ENCODE results near the gene RFX8.

The RFX8 gene

DNA sequence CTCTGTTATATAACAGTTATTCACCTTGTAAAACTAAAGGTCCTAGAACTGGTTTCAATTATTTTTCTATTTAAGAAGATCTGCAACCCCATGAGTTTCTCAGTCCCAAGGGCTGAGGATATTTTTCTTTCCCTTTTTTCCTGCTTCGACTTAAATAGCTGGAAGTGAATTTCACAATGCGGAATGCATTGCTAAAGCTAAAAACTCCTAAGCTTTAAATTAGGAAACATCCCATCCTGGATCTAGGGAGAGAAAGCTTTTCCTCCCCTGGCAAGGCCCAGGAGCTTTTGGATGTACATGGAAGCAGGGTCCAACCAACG, 1.4 kb downstream of the RFX8 start:
- H3K9me3 ChIP-seq (ENCODE audit: insufficient read depth, low read length, severe bottlenecking), result no peaks in the 10 kb centered on the region
- no peaks in the 10 kb centered on the region for H3K36me3 ChIP-seq (ENCODE audit: insufficient read depth, low read length)
- peaks cover 48% of the 10 kb centered on the region for H3K4me1 ChIP-seq (ENCODE audit: insufficient read depth, low read length)
- no peak for DNase-seq
- no peak for TF ChIP-seq EZH2 (IDR thresholded peaks at IDR 0.05; ENCODE audit: borderline replicate concordance, low read depth, low read length, severe bottlenecking)
- TF ChIP-seq, protein P1, sequence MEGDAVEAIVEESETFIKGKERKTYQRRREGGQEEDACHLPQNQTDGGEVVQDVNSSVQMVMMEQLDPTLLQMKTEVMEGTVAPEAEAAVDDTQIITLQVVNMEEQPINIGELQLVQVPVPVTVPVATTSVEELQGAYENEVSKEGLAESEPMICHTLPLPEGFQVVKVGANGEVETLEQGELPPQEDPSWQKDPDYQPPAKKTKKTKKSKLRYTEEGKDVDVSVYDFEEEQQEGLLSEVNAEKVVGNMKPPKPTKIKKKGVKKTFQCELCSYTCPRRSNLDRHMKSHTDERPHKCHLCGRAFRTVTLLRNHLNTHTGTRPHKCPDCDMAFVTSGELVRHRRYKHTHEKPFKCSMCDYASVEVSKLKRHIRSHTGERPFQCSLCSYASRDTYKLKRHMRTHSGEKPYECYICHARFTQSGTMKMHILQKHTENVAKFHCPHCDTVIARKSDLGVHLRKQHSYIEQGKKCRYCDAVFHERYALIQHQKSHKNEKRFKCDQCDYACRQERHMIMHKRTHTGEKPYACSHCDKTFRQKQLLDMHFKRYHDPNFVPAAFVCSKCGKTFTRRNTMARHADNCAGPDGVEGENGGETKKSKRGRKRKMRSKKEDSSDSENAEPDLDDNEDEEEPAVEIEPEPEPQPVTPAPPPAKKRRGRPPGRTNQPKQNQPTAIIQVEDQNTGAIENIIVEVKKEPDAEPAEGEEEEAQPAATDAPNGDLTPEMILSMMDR (IDR thresholded peaks at IDR 0.05; ENCODE audit: borderline replicate concordance, extremely low read depth, low read length, poor library complexity, severe bottlenecking), result no peak
- ATAC-seq (ENCODE audit: insufficient read depth, low read depth), result no peak
- H4K20me1 ChIP-seq (ENCODE audit: insufficient read depth, low read length), result no peaks in the 10 kb centered on the region
- peaks cover 49% of the 10 kb centered on the region for H3K79me2 ChIP-seq (ENCODE audit: insufficient read depth, low read length)
- peak overlapping the region; percentile 93 for H3K9ac ChIP-seq (ENCODE audit: low read depth, low read length)
- peak overlapping the region; percentile 72 for H2AFZ ChIP-seq (ENCODE audit: low read depth, low read length)
- peak overlapping the region; percentile 87 for H3K27ac ChIP-seq (ENCODE audit: low read length)
- H3K4me3 ChIP-seq (ENCODE audit: low read depth in 1 of 2, low read length in 2 of 2), result peak overlapping the region; percentile 66 to 82; a peak in 3 of 4 replicates
- H3K27me3 ChIP-seq (ENCODE audit: insufficient read depth, low read length, poor library complexity), result no peaks in the 10 kb centered on the region
- peak overlapping the region; percentile 69 for H3K4me2 ChIP-seq (ENCODE audit: insufficient read depth, low read length)

DNA sequence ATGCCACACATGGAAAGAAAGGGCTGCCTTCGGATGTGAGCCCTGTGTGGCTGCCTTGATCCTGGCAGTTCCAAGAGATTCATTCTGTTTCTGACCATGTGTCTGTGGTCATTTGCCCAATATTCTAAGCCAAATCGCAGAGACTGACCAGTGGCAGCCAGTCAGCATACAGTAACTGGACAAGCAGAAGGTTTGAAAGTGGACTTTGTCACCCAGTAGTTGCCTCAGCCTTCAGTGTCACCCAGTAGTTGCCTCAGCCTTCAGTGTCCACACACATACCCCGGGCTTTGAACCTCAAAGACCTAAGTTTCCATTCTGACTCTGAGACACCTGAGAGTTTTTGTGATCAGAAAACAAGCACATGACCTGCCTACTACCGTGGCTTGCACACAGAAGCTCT, 5.0 kb downstream of the RFX8 start:
- no peaks in the 10 kb centered on the region; the same call in 1 of the 2 replicates for H4K20me1 ChIP-seq (ENCODE audit: insufficient read depth, low read length)
- peaks cover 52% of the 10 kb centered on the region for H3K79me2 ChIP-seq (ENCODE audit: insufficient read depth, low read length)
- peaks cover 24% of the 10 kb centered on the region for H3K36me3 ChIP-seq (ENCODE audit: insufficient read depth, low read length)
- no peak overlapping the region for H2AFZ ChIP-seq (ENCODE audit: low read depth, low read length)
- no peak overlapping the region; the same call in 1 of the 2 replicates for H3K27ac ChIP-seq (ENCODE audit: low read length)
- TF ChIP-seq, protein P1 (IDR thresholded peaks at IDR 0.05; ENCODE audit: borderline replicate concordance, extremely low read depth, low read length, poor library complexity, severe bottlenecking), result no peak
- no peak for TF ChIP-seq EZH2 (IDR thresholded peaks at IDR 0.05; ENCODE audit: borderline replicate concordance, low read depth, low read length, severe bottlenecking)
- no peak for ATAC-seq (ENCODE audit: insufficient read depth, low read depth)
- H3K9me3 ChIP-seq (ENCODE audit: insufficient read depth, low read length, severe bottlenecking), result no peaks in the 10 kb centered on the region
- H3K4me3 ChIP-seq (ENCODE audit: low read depth in 1 of 2, low read length in 2 of 2), result no peak overlapping the region
- no peaks in the 10 kb centered on the region for H3K27me3 ChIP-seq (ENCODE audit: insufficient read depth, low read length, poor library complexity)
- DNase-seq, result no peak
- H3K4me2 ChIP-seq (ENCODE audit: insufficient read depth, low read length), result no peak overlapping the region
- no peak overlapping the region for H3K9ac ChIP-seq (ENCODE audit: low read depth, low read length)
- peaks cover 26% of the 10 kb centered on the region for H3K4me1 ChIP-seq (ENCODE audit: insufficient read depth, low read length)

DNA sequence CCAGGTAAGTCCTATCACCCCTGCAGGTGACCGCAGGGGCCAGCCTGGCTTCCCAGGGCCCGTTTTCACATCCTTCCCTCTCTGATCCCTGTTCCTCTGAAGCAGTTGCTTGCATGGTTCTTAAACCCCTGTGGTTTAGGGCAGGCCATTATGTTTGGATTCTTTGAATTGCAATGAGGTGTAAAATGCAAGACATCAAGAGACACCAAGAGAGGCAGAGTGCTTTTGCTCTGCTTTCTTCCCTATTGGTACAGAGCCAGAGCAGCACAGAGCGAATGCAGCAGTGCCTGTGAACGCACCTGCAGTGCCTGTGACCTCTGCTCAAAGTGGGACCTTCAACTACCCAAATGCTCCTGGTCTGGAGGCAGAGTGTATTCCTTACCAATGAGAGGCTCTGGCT, 7.6 kb downstream of the RFX8 start:
- Histone ChIP-seq H3K79me2 (ENCODE audit: insufficient read depth, low read length) (peaks cover 33% of the 10 kb centered on the region), H3K36me3 (ENCODE audit: insufficient read depth, low read length) (peaks cover 45% of the 10 kb centered on the region), H3K27ac (ENCODE audit: low read length) (no peak overlapping the region), H2AFZ (ENCODE audit: low read depth, low read length) (no peak overlapping the region), H3K4me3 (ENCODE audit: low read depth in 1 of 2, low read length in 2 of 2) (no peak overlapping the region), H3K9me3 (ENCODE audit: insufficient read depth, low read length, severe bottlenecking) (no peaks in the 10 kb centered on the region), H4K20me1 (ENCODE audit: insufficient read depth, low read length) (no peaks in the 10 kb centered on the region; the same call in 1 of the 2 replicates), H3K4me2 (ENCODE audit: insufficient read depth, low read length) (no peak overlapping the region), H3K27me3 (ENCODE audit: insufficient read depth, low read length, poor library complexity) (no peaks in the 10 kb centered on the region), H3K4me1 (ENCODE audit: insufficient read depth, low read length) (peaks cover 9% of the 10 kb centered on the region), H3K9ac (ENCODE audit: low read depth, low read length) (no peak overlapping the region)
- TF ChIP-seq EZH2 (IDR thresholded peaks at IDR 0.05; ENCODE audit: borderline replicate concordance, low read depth, low read length, severe bottlenecking), result no peak
- TF ChIP-seq, protein P1 (IDR thresholded peaks at IDR 0.05; ENCODE audit: borderline replicate concordance, extremely low read depth, low read length, poor library complexity, severe bottlenecking), result no peak
- 0 out of 3 replicates have a peak, but pooled peaks have one; percentile 27 for ATAC-seq (ENCODE audit: insufficient read depth, low read depth)
- no peak for DNase-seq

DNA sequence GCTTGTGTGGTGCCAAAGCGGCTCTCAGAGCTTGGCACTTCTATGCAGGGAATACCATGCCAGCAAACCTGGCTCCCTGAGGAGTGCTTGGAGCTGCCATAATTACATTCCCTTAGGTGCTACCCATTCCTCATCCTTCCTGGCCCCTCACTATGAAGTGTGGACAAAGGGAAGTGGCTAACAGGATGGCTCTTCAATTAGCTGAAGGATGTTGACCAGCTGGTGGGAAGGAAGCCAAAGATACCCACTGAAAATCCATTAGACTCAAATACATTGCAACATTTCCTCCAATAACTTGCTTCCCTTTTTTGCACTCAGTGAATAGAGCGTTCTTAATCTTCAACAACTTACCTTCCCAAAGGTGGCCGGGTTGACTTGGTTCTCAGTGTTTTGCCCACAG, 8.5 kb downstream of the RFX8 start:
- Histone ChIP-seq H3K9me3 (ENCODE audit: insufficient read depth, low read length, severe bottlenecking) (no peaks in the 10 kb centered on the region), H3K9ac (ENCODE audit: low read depth, low read length) (no peak overlapping the region), H3K4me1 (ENCODE audit: insufficient read depth, low read length) (peaks cover under 1% of the 10 kb centered on the region), H3K36me3 (ENCODE audit: insufficient read depth, low read length) (peaks cover 51% of the 10 kb centered on the region), H3K27me3 (ENCODE audit: insufficient read depth, low read length, poor library complexity) (no peaks in the 10 kb centered on the region), H3K4me3 (ENCODE audit: low read depth in 1 of 2, low read length in 2 of 2) (no peak overlapping the region), H3K4me2 (ENCODE audit: insufficient read depth, low read length) (no peak overlapping the region), H2AFZ (ENCODE audit: low read depth, low read length) (no peak overlapping the region), H3K27ac (ENCODE audit: low read length) (no peak overlapping the region), H4K20me1 (ENCODE audit: insufficient read depth, low read length) (no peaks in the 10 kb centered on the region; the same call in 1 of the 2 replicates), H3K79me2 (ENCODE audit: insufficient read depth, low read length) (peaks cover 26% of the 10 kb centered on the region)
- TF ChIP-seq, protein P1 (IDR thresholded peaks at IDR 0.05; ENCODE audit: borderline replicate concordance, extremely low read depth, low read length, poor library complexity, severe bottlenecking), result no peak
- TF ChIP-seq EZH2 (IDR thresholded peaks at IDR 0.05; ENCODE audit: borderline replicate concordance, low read depth, low read length, severe bottlenecking), result no peak
- ATAC-seq (ENCODE audit: insufficient read depth, low read depth), result no peak
- no peak for DNase-seq

Measured in DND-41 (cell line).